Stimulated activated CD8-positive, alpha-beta memory T cell treated with anti-CD3 and anti-CD28 coated beads, Interleukin-4, amount 100 ng/mL, for 48 hours (primary cell): Measurements from ENCODE around the gene ADRA2B.

Source experiments
- DNase-seq: peaks from one replicate; pipeline ENCODE4 v3.0.0-alpha.2; 2020

The ADRA2B gene

GRCh38 chr2:96103187-96103601 is 13.2 kb downstream of the ADRA2B start:
- peak; percentile 20 for DNase-seq

GRCh38 chr2:96102596-96103186 is 13.7 kb downstream of the ADRA2B start:
- peak; percentile 13 for DNase-seq

GRCh38 chr2:96100893-96101304 is 15.5 kb downstream of the ADRA2B start:
- peak; percentile 13 for DNase-seq

GRCh38 chr2:96099861-96100798 is 16.2 kb downstream of the ADRA2B start:
- peak; percentile 18 for DNase-seq

GRCh38 chr2:96098900-96099590 is 17.3 kb downstream of the ADRA2B start:
- peak; percentile 5 for DNase-seq

GRCh38 chr2:96097951-96098823 is 18.2 kb downstream of the ADRA2B start:
- peak; percentile 16 for DNase-seq

- no peak for DNase-seq
Observed at GRCh38 chr2:96097441-96097840, 18.9 kb downstream of the ADRA2B start.

GRCh38 chr2:96095116-96095636 is 21.2 kb downstream of the ADRA2B start:
- no peak for DNase-seq

GRCh38 chr2:96093528-96093927 is 22.8 kb downstream of the ADRA2B start:
- DNase-seq, result peak; percentile 9

GRCh38 chr2:96092951-96093350 is 23.4 kb downstream of the ADRA2B start:
- peak; percentile 10 for DNase-seq

GRCh38 chr2:96092573-96092877 is 23.8 kb downstream of the ADRA2B start:
- DNase-seq, result peak; percentile 13

- peak; percentile 20 for DNase-seq
Observed at GRCh38 chr2:96091711-96092572, 24.4 kb downstream of the ADRA2B start.

GRCh38 chr2:96091141-96091710 is 25.1 kb downstream of the ADRA2B start:
- peak; percentile 8 for DNase-seq

- DNase-seq, result peak; percentile 11
Observed at GRCh38 chr2:96090196-96090926, 26.0 kb downstream of the ADRA2B start.

- peak; percentile 5 for DNase-seq
Observed at GRCh38 chr2:96089356-96090195, 26.8 kb downstream of the ADRA2B start.

- peak; percentile 14 for DNase-seq
Observed at GRCh38 chr2:96088340-96089335, 27.7 kb downstream of the ADRA2B start.

GRCh38 chr2:96087130-96087529 is 29.2 kb downstream of the ADRA2B start:
- no peak for DNase-seq
